ENCODE data around the gene C9orf153. TPM values are rescaled to one million over a fixed set of nuclear protein-coding genes. Genes with fewer than 3 reads are reported as not detected.

The C9orf153 gene
- total RNA-seq (2022; extraction: Qiagen RNA extraction; ENCODE audit: low read depth), result 0.08 to 0.65 TPM (median 0.17 TPM) in 3 of 5 replicates, not detected in the others

GRCh38 chr9:86259557-86259956, at the start of gene C9orf153:
Gene C9orf153 (minus strand): TSS chr9:86259657. CDS start chr9:86229603, 30,054 bp downstream.

GRCh38 chr9:86282077-86282978, 22.9 kb upstream of the C9orf153 start, which contains the start of gene ISCA1:
Gene ISCA1 (minus strand): TSS chr9:86282538. CDS start chr9:86282458, 80 bp downstream.

Other genes with a start within 250 kb of the C9orf153 start
- gene GOLM1, start 160.1 kb downstream of the C9orf153 start, total RNA-seq (2022; extraction: Qiagen RNA extraction; ENCODE audit: low read depth), result 108 to 126 TPM (median 116 TPM) in 5 replicates
- 46.5 to 50.9 TPM (median 48.4 TPM) in 5 replicates for gene ISCA1, start 22.9 kb upstream of the C9orf153 start, total RNA-seq (2022; extraction: Qiagen RNA extraction; ENCODE audit: low read depth)
- 10.6 to 13.6 TPM (median 12.3 TPM) in 5 replicates for gene TUT7, start 94.8 kb upstream of the C9orf153 start, total RNA-seq (2022; extraction: Qiagen RNA extraction; ENCODE audit: low read depth)

All from A549 treated with GW870086 at 1 μM for 4 hours (cell line).